HepG2 (cell line): ENCODE data around the gene IL36B. TPM values are rescaled to one million over a fixed set of nuclear protein-coding genes. Genes with fewer than 3 reads are reported as not detected.
A peak's percentile ranks its signal among the peaks of the same experiment; 100 is the strongest.

ENCODE experiments used
- ATAC-seq: fragments of 200-7000 bp; cut with Tn5 transposase; 3 replicates; pipeline ENCODE4 v1.9.1; 2020; ENCODE audit warnings: mild to moderate bottlenecking, moderate library complexity
- BruUV-seq: library from RNA; stranded (reverse); fragments of 400-500 nt; replicated peaks from 2 replicates; lab custom pipeline; 2021; lab: Mats Ljungman, UMichigan
- CTCF ChIA-PET: fragments of 300-600 bp; formaldehyde crosslinking; extraction: SDS; loops from one replicate; lab custom pipeline; 2021; ENCODE audit warnings: low total read pairs, inconsistent platforms, low intra/inter-chr PET ratio; lab: Yijun Ruan, JAX
- POLR2A ChIA-PET: fragments of 350-600 bp; sonication (Branson Sonifier 250); formaldehyde crosslinking; loops from one replicate; lab custom pipeline; 2020; ENCODE audit warnings: antibody characterized with exemption, inconsistent platforms; lab: Yijun Ruan, JAX
- DNase-seq: peaks from one replicate; pipeline ENCODE4 v3.0.0-alpha.2; 2015; ENCODE audit warnings: low spot score
- FAIRE-seq: peaks from 3 replicates; lab custom pipeline; 2011; peaks lifted over from hg19 to GRCh38; lab: Jason Lieb, UNC
- H2AFZ ChIP-seq: one replicate; pipeline ENCODE4 v1.6.1; 2011; ENCODE audit warnings: low read length, inconsistent platforms
- H3K27ac ChIP-seq: fragments of 300-600 bp; 3 replicates; pipeline ENCODE4 v1.8.0; 2011; ENCODE audit warnings: mixed run types, mild to moderate bottlenecking, mixed read lengths, low read length, inconsistent platforms; ENCODE audit not compliant: insufficient read depth; ENCODE audit errors: extremely low read length
- H3K27me3 ChIP-seq, 2 experiments: fragments of 200-600 bp in 1 of 2; 2 replicates in 1 of 2; 3 replicates in 1 of 2; pipeline versions ENCODE4 v1.6.0 to v1.8.0; 2011; ENCODE audit warnings: low read length in 2 of 2, mild to moderate bottlenecking in 2 of 2, moderate library complexity in 2 of 2, inconsistent platforms in 1 of 2; ENCODE audit not compliant: insufficient read depth in 2 of 2, control insufficient read depth in 1 of 2
- H3K36me3 ChIP-seq, 2 experiments: fragments of 200-600 bp in 1 of 2; replicated peaks in 1 of 2; 2 replicates in 1 of 2; 3 replicates in 1 of 2; pipeline versions ENCODE4 v1.5.1 to v1.8.0; 2011; ENCODE audit warnings: low read length in 2 of 2, inconsistent platforms in 1 of 2; ENCODE audit not compliant: insufficient read depth in 2 of 2, control insufficient read depth in 1 of 2
- H3K4me1 ChIP-seq: 2 replicates; pipeline ENCODE4 v1.5.1; 2012; ENCODE audit warnings: low read length, inconsistent platforms; ENCODE audit not compliant: insufficient read depth
- H3K4me2 ChIP-seq: 2 replicates; pipeline ENCODE4 v1.6.0; 2011; ENCODE audit warnings: low read depth, low read length, inconsistent platforms
- H3K4me3 ChIP-seq, 3 experiments: fragments of 200-600 bp in 1 of 3; sonication (generic), shearing (Covaris generic) in 1 of 3; replicated peaks in 1 of 3; 2 replicates each; pipeline ENCODE4 v1.5.1; 2011 to 2016; ENCODE audit warnings: low read length in 3 of 3, inconsistent platforms in 2 of 3, low read depth in 2 of 3, mild to moderate bottlenecking in 2 of 3, control low read depth in 1 of 3, mixed read lengths in 1 of 3; ENCODE audit not compliant: insufficient read depth in 1 of 3
- H3K79me2 ChIP-seq: one replicate; pipeline ENCODE4 v1.6.1; 2011; ENCODE audit warnings: low read length, inconsistent platforms; ENCODE audit not compliant: insufficient read depth
- H3K9ac ChIP-seq: 2 replicates; pipeline ENCODE4 v1.6.0; 2011; ENCODE audit warnings: mild to moderate bottlenecking, low read depth, low read length, inconsistent platforms; ENCODE audit not compliant: insufficient read depth
- H3K9me3 ChIP-seq: 2 replicates; pipeline ENCODE4 v1.5.1; 2012; ENCODE audit warnings: mild to moderate bottlenecking, low read length
- H4K20me1 ChIP-seq: 2 replicates; pipeline ENCODE4 v1.6.0; 2011; ENCODE audit warnings: inconsistent platforms, mild to moderate bottlenecking, low read length, moderate library complexity; ENCODE audit not compliant: insufficient read depth
- FOXM1 ChIP-seq: sonication (generic); formaldehyde crosslinking; IDR thresholded peaks from 2 replicates; pipeline ENCODE4 v1.5.0; 2020; ENCODE audit warnings: missing genetic modification reagents
- RXRA ChIP-seq: sonication (generic); formaldehyde crosslinking; IDR thresholded peaks from 2 replicates; pipeline ENCODE4 v1.5.1; 2020; ENCODE audit warnings: missing genetic modification reagents
- TCF7 ChIP-seq: sonication (generic); IDR thresholded peaks from 2 replicates; pipeline ENCODE4 v1.6.1; 2016; ENCODE audit warnings: antibody characterized with exemption, low read depth
- TRIM24 ChIP-seq: sonication (generic); formaldehyde crosslinking; IDR thresholded peaks from 2 replicates; pipeline ENCODE4 v1.8.0; 2022; ENCODE audit warnings: mild to moderate bottlenecking, missing genetic modification reagents
- ZNF317 ChIP-seq: sonication (generic); formaldehyde crosslinking; IDR thresholded peaks from 2 replicates; pipeline ENCODE4 v1.5.0; 2020; ENCODE audit warnings: mild to moderate bottlenecking, missing genetic modification reagents
- WGBS: methylation state at CpG from one replicate; pipeline ENCODE4 v1.1.6; 2017; ENCODE audit warnings: low lambda C conversion rate; 5-methylcytosine and 5-hydroxymethylcytosine counted together
- in situ Hi-C: cut with HindIII; loops from 2 replicates; pipeline ENCODE4 v1.10.0; 2017; ENCODE audit warnings: low pct_unique_long_range_greater_than_20kb; ENCODE audit not compliant: extremely low pct_ligation_motif_present
- intact Hi-C: fragments of 100-400 bp; cut with micrococcal nuclease; formaldehyde crosslinking; loops from one replicate; pipeline ENCODE4 v1.10.0; 2022; ENCODE audit not compliant: unreplicated experiment
- polyA plus RNA-seq, 8 experiments: library from polyadenylated mRNA; depleted of rRNA in 3 of 8; stranded (reverse) in 7 of 8; unstranded in 1 of 8; fragments of >200 nt; fragmentation: Illumina TruSeq in 4 of 8; extraction: Trizol in 4 of 8; gene quantifications; 2 replicates each; pipeline versions ENCODE4 v1.2.1 to v1.2.3, GENCODE V29; 2011 to 2016; ENCODE audit warnings: low read depth in 4 of 8, missing spikeins in 1 of 8, mixed read lengths in 1 of 8; ENCODE audit not compliant: insufficient read depth in 1 of 8
- total RNA-seq, 5 experiments: library from RNA; depleted of rRNA; stranded (reverse); fragments of >200 nt; fragmentation: Illumina TruSeq; extraction: Trizol; gene quantifications; 2 replicates each; pipeline ENCODE4 v1.2.3, GENCODE V29; 2016; ENCODE audit warnings: low read depth in 1 of 5

IL36B gene
- total and polyA plus RNA-seq, 2 of the 13 experiments (the other 11 are each of a cell fraction or from before 2014, with no cell fraction given): not detected

- WGBS: 0% methylated on average over 1 of the region's 1 CpG
Observed at GRCh38 chr2:113000436-113000835, 52.2 kb downstream of the IL36B start.

GRCh38 chr2:112997151-112997550, 55.5 kb downstream of the IL36B start:
- TF ChIP-seq TRIM24 (CRISPR knock-in tag) (no peak), RXRA (no peak)
- ChIA-PET CTCF (no interaction called here), POLR2A (no interaction called here)
- Histone ChIP-seq H3K4me2 (no peak overlapping the region), H2AFZ (no peak overlapping the region), H3K27me3 (no peaks in the 10 kb centered on the region; a peak in 1 of 5 replicates), H3K4me3 (no peak overlapping the region), H3K79me2 (no peaks in the 10 kb centered on the region), H3K27ac (no peak overlapping the region), H3K9me3 (peaks cover 22% of the 10 kb centered on the region), H3K4me1 (peaks cover 14% of the 10 kb centered on the region), H3K9ac (no peak overlapping the region), H4K20me1 (no peaks in the 10 kb centered on the region), H3K36me3 (no peaks in the 10 kb centered on the region)
- ATAC-seq: no peak
- no peak for FAIRE-seq
- intact Hi-C loops (no loop called here), in situ Hi-C loops (no loop called here)
- WGBS: 0% methylated on average over 1 of the region's 1 CpG
- BruUV-seq: no TSS peak
- no peak for DNase-seq

More at GRCh38 chr2:113000436-113000835, 52.2 kb downstream of the IL36B start:
- TF ChIP-seq FOXM1 (CRISPR knock-in tag) (no peak), ZNF317 (CRISPR knock-in tag) (peak; percentile 99), TCF7 (no peak)
- no peak overlapping the region for H2AFZ ChIP-seq
- H3K27me3 ChIP-seq: peaks cover 0 to 3% of the 10 kb centered on the region in 2 experiments; a peak in 3 of 5 replicates
- ChIA-PET POLR2A (no interaction called here), CTCF (no interaction called here)
- no TSS peak for BruUV-seq
- intact Hi-C loops: no loop called here
- H3K4me2 ChIP-seq: no peak overlapping the region
- H3K4me1 ChIP-seq: no peaks in the 10 kb centered on the region
- DNase-seq (no peak), ATAC-seq (no peak), FAIRE-seq (no peak)
- H3K79me2 ChIP-seq: no peaks in the 10 kb centered on the region
- H3K36me3 ChIP-seq: no peaks in the 10 kb centered on the region
- no peak overlapping the region for H3K4me3 ChIP-seq
- H4K20me1 ChIP-seq: no peaks in the 10 kb centered on the region
- no peak overlapping the region for H3K27ac ChIP-seq
- in situ Hi-C loops: no loop called here
- H3K9me3 ChIP-seq: peaks cover 22% of the 10 kb centered on the region
- H3K9ac ChIP-seq: no peak overlapping the region
